Stomach smooth muscle (tissue), 2 donors: Measurements from ENCODE around the gene TMEM18.

ENCODE experiments used
- H3K27ac ChIP-seq: one replicate; pipeline ENCODE4 v1.7.0; 2013; ENCODE audit warnings: mild to moderate bottlenecking, low read length, inconsistent platforms
- H3K27me3 ChIP-seq, 2 donors: one replicate each; pipeline ENCODE4 v1.7.0; 2013; ENCODE audit warnings: low read length in 2 of 2; ENCODE audit not compliant: insufficient read depth in 2 of 2, control insufficient read depth in 1 of 2
- H3K36me3 ChIP-seq, 2 donors: one replicate each; pipeline ENCODE4 v1.7.0; 2013; ENCODE audit warnings: low read length in 2 of 2; ENCODE audit not compliant: control insufficient read depth in 2 of 2, insufficient read depth in 2 of 2
- H3K4me1 ChIP-seq: one replicate; pipeline ENCODE4 v1.7.0; 2013; ENCODE audit warnings: low read length; ENCODE audit not compliant: control insufficient read depth, insufficient read depth
- H3K4me3 ChIP-seq, 2 donors: one replicate each; pipeline ENCODE4 v1.7.0; 2013; ENCODE audit warnings: low read length in 2 of 2
- H3K9ac ChIP-seq, 2 donors: one replicate each; pipeline ENCODE4 v1.7.0; 2013; ENCODE audit warnings: low read length in 2 of 2, mild to moderate bottlenecking in 1 of 2
- H3K9me3 ChIP-seq, 2 donors: one replicate each; pipeline ENCODE4 v1.7.0; 2013; ENCODE audit warnings: low read length in 2 of 2; ENCODE audit not compliant: control insufficient read depth in 2 of 2
- donor health status: healthy.
- donor health status: Pancreatic carcinoma.

Gene TMEM18

DNA sequence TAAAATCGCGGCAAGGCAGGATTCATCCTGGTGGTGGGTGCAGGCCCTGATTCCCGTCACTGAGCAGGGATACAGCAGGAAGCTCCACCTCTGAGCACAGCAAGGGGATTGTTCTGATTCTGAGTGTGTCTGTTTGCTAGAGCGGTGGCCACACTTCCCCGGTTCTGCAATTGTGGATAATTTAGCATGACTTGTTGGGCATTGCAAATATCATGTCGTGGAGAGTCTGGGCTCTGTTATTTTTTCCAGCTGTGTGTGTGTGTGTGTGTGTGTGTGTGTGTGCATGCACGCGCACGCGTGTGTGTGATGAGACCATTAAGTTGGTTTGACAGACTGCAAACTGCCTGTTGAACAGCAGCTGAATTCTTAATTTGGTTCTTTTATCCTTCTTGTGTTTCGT, 4.1 kb upstream of the TMEM18 start:
- Histone ChIP-seq H3K36me3 (no peaks in the 10 kb centered on the region), H3K9ac (no peak overlapping the region), H3K9me3 (no peaks in the 10 kb centered on the region), H3K27ac (no peak overlapping the region), H3K27me3 (no peaks in the 10 kb centered on the region), H3K4me3 (no peak overlapping the region), H3K4me1 (peaks cover 2% of the 10 kb centered on the region)

DNA sequence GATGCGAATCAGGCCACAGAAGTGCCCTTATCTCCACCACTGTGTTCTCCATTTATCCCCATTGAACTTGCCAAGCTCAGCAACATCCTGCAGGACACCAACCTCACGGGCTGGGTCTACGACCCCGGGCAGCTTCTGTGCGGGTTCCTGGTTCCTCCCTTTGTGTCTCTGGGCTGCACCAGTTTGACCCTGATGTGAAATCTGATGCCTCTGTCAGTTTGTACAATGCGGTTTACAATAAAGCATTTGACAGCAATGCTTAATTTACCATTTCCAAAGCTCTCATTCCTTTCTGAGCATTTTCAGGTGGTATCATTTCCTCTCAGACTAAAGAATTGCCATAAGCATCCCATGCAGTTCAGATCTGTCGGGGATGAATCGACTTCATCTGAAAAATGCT, 3.3 kb upstream of the TMEM18 start:
- no peaks in the 10 kb centered on the region for H3K9me3 ChIP-seq
- H3K9ac ChIP-seq, result no peak overlapping the region
- no peak overlapping the region for H3K27ac ChIP-seq
- H3K4me3 ChIP-seq, result no peak overlapping the region
- peaks cover 10% of the 10 kb centered on the region for H3K4me1 ChIP-seq
- H3K27me3 ChIP-seq, result no peaks in the 10 kb centered on the region
- no peaks in the 10 kb centered on the region for H3K36me3 ChIP-seq

- Histone ChIP-seq H3K36me3 (peaks cover 0 to 7% of the 10 kb centered on the region in 2 donors), H3K9me3 (no peaks in the 10 kb centered on the region), H3K27me3 (no peaks in the 10 kb centered on the region), H3K4me1 (peaks cover 11% of the 10 kb centered on the region), H3K9ac (no peak overlapping the region), H3K27ac (no peak overlapping the region), H3K4me3 (no peak overlapping the region)
Observed at GRCh38 chr2:678964-679363, 1.8 kb upstream of the TMEM18 start.

GRCh38 chr2:677959-678550, 849 bp upstream of the TMEM18 start:
- H3K36me3 ChIP-seq, result peaks cover 0 to 7% of the 10 kb centered on the region in 2 donors
- no peaks in the 10 kb centered on the region for H3K9me3 ChIP-seq
- H3K4me3 ChIP-seq, result peak overlapping the region; percentile 96 to 97
- peaks cover 11% of the 10 kb centered on the region for H3K4me1 ChIP-seq
- no peaks in the 10 kb centered on the region for H3K27me3 ChIP-seq
- peak overlapping the region; percentile 98 for H3K27ac ChIP-seq
- peak overlapping the region; percentile 99 to 100 for H3K9ac ChIP-seq

- peaks cover 0 to 14% of the 10 kb centered on the region in 2 donors for H3K36me3 ChIP-seq
- H3K4me3 ChIP-seq, result peak overlapping the region; percentile 69 to 83
- H3K9ac ChIP-seq, result peak overlapping the region in 1 of 2 donors; percentile 13
- no peaks in the 10 kb centered on the region for H3K9me3 ChIP-seq
- H3K4me1 ChIP-seq, result peaks cover 11% of the 10 kb centered on the region
- no peaks in the 10 kb centered on the region for H3K27me3 ChIP-seq
- H3K27ac ChIP-seq, result no peak overlapping the region
Observed at GRCh38 chr2:676647-677055, 555 bp downstream of the TMEM18 start.

GRCh38 chr2:675982-676646, 1.1 kb downstream of the TMEM18 start:
- H3K36me3 ChIP-seq, result peaks cover 0 to 14% of the 10 kb centered on the region in 2 donors
- H3K27me3 ChIP-seq, result no peaks in the 10 kb centered on the region
- no peaks in the 10 kb centered on the region for H3K9me3 ChIP-seq
- H3K9ac ChIP-seq, result peak overlapping the region in 1 of 2 donors; percentile 36
- H3K4me3 ChIP-seq, result peak overlapping the region; percentile 69 to 83
- peaks cover 11% of the 10 kb centered on the region for H3K4me1 ChIP-seq
- H3K27ac ChIP-seq, result no peak overlapping the region

DNA sequence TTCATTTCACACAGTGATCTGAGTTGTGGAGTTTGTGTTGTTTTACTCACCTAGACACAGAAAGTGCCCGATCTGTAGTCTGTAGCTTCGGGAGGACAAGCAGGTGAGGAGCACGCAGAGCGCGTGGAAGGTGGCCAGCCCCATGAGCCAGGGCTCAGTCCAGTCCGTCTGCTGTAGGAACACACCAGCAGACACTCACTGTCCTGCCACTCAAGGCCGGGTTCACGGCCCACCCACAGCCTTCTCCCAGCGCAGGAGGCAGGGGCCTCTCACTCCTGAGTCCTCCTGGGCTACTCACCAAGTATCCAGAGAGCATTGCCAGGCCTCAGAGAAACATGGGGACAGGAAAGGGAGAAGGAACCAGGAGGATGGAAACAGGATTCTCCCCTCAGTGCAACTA, 1.7 kb downstream of the TMEM18 start:
- Histone ChIP-seq H3K9me3 (no peaks in the 10 kb centered on the region), H3K4me3 (no peak overlapping the region), H3K27ac (no peak overlapping the region), H3K27me3 (no peaks in the 10 kb centered on the region), H3K36me3 (peaks cover 0 to 16% of the 10 kb centered on the region in 2 donors), H3K9ac (no peak overlapping the region), H3K4me1 (peaks cover 11% of the 10 kb centered on the region)

DNA sequence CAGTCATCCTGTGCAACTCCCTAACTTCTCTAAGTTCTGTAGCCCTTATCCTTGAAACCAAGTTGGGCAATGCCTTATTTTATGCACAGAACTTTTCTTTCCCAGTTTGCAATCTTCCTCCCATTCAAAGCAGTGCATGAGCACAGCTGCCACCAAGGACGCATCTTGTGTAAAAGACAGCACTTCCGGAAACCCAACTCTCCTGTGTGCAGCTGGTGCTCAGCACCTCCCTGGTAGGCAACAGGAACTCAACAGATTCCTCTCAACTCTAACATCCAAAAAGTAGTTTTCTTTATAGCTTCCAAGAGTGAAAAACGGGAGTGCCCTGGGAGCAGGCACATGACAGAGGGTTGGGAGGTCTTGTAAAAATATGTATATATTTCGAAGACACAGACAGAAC, 2.2 kb downstream of the TMEM18 start:
- Histone ChIP-seq H3K36me3 (peaks cover 1 to 19% of the 10 kb centered on the region in 2 donors), H3K9ac (no peak overlapping the region), H3K9me3 (no peaks in the 10 kb centered on the region), H3K4me3 (no peak overlapping the region), H3K27ac (no peak overlapping the region), H3K4me1 (peaks cover 11% of the 10 kb centered on the region), H3K27me3 (no peaks in the 10 kb centered on the region)

DNA sequence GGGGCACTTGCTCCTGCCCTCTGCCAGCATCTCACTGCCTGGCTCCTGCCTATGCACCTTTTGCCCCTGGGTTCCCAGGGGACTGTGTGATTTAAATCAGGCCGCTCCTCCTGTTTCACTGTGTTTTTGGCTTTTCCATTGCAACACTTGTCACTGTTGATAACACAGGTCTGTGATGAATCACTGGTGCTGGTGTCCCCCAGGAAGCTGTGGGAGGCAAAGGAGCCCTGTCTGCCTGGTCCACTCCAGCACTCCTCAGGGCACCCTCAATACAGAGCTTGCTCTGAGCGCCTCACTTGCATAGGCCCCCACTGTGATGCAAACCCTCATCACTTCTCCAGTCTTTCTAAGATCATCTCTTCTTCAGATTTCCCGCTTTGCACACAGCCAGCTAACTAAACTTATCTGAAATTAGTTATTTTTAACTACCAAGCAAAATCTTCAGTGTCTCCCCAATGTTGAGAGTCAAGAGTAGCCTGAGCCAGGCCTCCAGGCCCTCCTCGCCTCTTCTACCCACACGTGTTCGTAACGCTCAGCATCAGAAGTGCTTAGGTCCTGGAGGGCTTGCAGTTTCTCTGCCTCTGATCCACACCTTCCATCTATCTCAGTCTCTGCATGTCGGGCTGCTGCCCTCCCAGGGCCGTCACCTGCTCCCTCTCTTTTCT, 2.8 kb downstream of the TMEM18 start:
- Histone ChIP-seq H3K27me3 (no peaks in the 10 kb centered on the region), H3K27ac (no peak overlapping the region), H3K36me3 (peaks cover 7 to 25% of the 10 kb centered on the region in 2 donors), H3K9me3 (no peaks in the 10 kb centered on the region), H3K9ac (no peak overlapping the region), H3K4me1 (peaks cover 11% of the 10 kb centered on the region), H3K4me3 (no peak overlapping the region)

- H3K36me3 ChIP-seq, result peaks cover 13 to 31% of the 10 kb centered on the region in 2 donors
- no peak overlapping the region for H3K27ac ChIP-seq
- H3K9ac ChIP-seq, result no peak overlapping the region
- H3K4me3 ChIP-seq, result no peak overlapping the region
- H3K9me3 ChIP-seq, result no peaks in the 10 kb centered on the region
- H3K27me3 ChIP-seq, result no peaks in the 10 kb centered on the region
- H3K4me1 ChIP-seq, result peaks cover 11% of the 10 kb centered on the region
Observed at GRCh38 chr2:673615-674320, 3.4 kb downstream of the TMEM18 start.
